Inferior parietal cortex (tissue), 1 donor: Measurements from ENCODE around the gene TIAL1.
"Not testable (repeated sequence)": the region's sequence is repeated elsewhere in the genome, so short reads cannot be mapped to it uniquely, and the experiment has no call there.

Experiments used
- DNase-seq: peaks from one replicate; pipeline ENCODE4 v3.0.0-alpha.2; 2016; ENCODE audit errors: extremely low spot score

TIAL1 gene

GRCh38 chr10:119614686-119615085 is 17.9 kb upstream of the TIAL1 start:
- DNase-seq: no peak

GRCh38 chr10:119613741-119614140 is 17.0 kb upstream of the TIAL1 start:
- no peak for DNase-seq

GRCh38 chr10:119611433-119611832 is 14.7 kb upstream of the TIAL1 start:
- no peak for DNase-seq

- no peak for DNase-seq
These were observed 12.8 kb upstream of the TIAL1 start for GRCh38 chr10:119609516-119609915.

GRCh38 chr10:119608316-119609155 is 11.8 kb upstream of the TIAL1 start:
- peak; percentile 52 for DNase-seq

- no peak for DNase-seq
These were observed 7.7 kb upstream of the TIAL1 start for GRCh38 chr10:119604468-119604867.

- DNase-seq: no peak
These were observed 5.7 kb upstream of the TIAL1 start for GRCh38 chr10:119602241-119603095.

- no peak for DNase-seq
These were observed 1.6 kb upstream of the TIAL1 start for GRCh38 chr10:119598397-119598796.

- no peak for DNase-seq
These were observed 832 bp upstream of the TIAL1 start for GRCh38 chr10:119597405-119598186.

- peak; percentile 15 for DNase-seq
These were observed 868 bp downstream of the TIAL1 start for GRCh38 chr10:119595676-119596515.

GRCh38 chr10:119595134-119595675 is 1.6 kb downstream of the TIAL1 start:
- DNase-seq: peak; percentile 6

GRCh38 chr10:119588071-119588470 is 8.7 kb downstream of the TIAL1 start:
- DNase-seq: no peak

GRCh38 chr10:119578355-119578754 is 18.4 kb downstream of the TIAL1 start:
- no peak for DNase-seq

- no peak for DNase-seq
These were observed 20.8 kb downstream of the TIAL1 start for GRCh38 chr10:119575991-119576390.

GRCh38 chr10:119575506-119575905 is 21.3 kb downstream of the TIAL1 start:
- no peak for DNase-seq

GRCh38 chr10:119567978-119568377 is 28.8 kb downstream of the TIAL1 start:
- DNase-seq: no peak

- DNase-seq: no peak
These were observed 34.7 kb downstream of the TIAL1 start for GRCh38 chr10:119562097-119562496.

GRCh38 chr10:119559511-119559910 is 37.3 kb downstream of the TIAL1 start:
- not testable (repeated sequence) for DNase-seq

GRCh38 chr10:119556081-119556480 is 40.7 kb downstream of the TIAL1 start:
- not testable (repeated sequence) for DNase-seq

GRCh38 chr10:119555178-119555784 is 41.5 kb downstream of the TIAL1 start:
- no peak for DNase-seq
